MG63 (cell line): Measurements from ENCODE around the gene GRK5. TPM values are rescaled to one million over a fixed set of nuclear protein-coding genes. Genes with fewer than 3 reads are reported as not detected.
A peak's percentile ranks its signal among the peaks of the same experiment; 100 is the strongest.

Experiments
- DNase-seq: peaks from one replicate; pipeline ENCODE4 v3.0.0-alpha.2; 2020
- H3K27me3 ChIP-seq: fragments of 250-450 bp; sonication (Bioruptor Pico); 2 replicates; pipeline ENCODE4 v1.5.1; 2020; ENCODE audit warnings: mild to moderate bottlenecking, moderate library complexity
- H3K36me3 ChIP-seq: fragments of 250-450 bp; sonication (Bioruptor Pico); 2 replicates; pipeline ENCODE4 v1.5.1; 2020; ENCODE audit warnings: mild to moderate bottlenecking, moderate library complexity
- H3K4me3 ChIP-seq: fragments of 250-450 bp; sonication (Bioruptor Pico); 2 replicates; pipeline ENCODE4 v1.5.1; 2020; ENCODE audit warnings: mild to moderate bottlenecking, moderate library complexity
- H3K9me3 ChIP-seq: fragments of 250-450 bp; sonication (Bioruptor Pico); 2 replicates; pipeline ENCODE4 v1.5.1; 2020; ENCODE audit warnings: mild to moderate bottlenecking, moderate library complexity
- total RNA-seq: library from RNA; depleted of rRNA; stranded (reverse); fragments of >200 nt; shearing (Covaris generic); gene quantifications from 2 replicates; pipeline ENCODE4 v1.2.3, GENCODE V29; 2014; ENCODE audit warnings: low replicate concordance

The GRK5 gene
- total RNA-seq, 1 experiment from 2014 or later, result 22.8 TPM

GRCh38 chr10:119449760-119450461 lies 242.5 kb downstream of the GRK5 start:
- DNase-seq, result peak; percentile 93
- Histone ChIP-seq H3K4me3 (no peak overlapping the region), H3K36me3 (no peaks in the 10 kb centered on the region; the same call in 1 of the 2 replicates), H3K9me3 (no peaks in the 10 kb centered on the region), H3K27me3 (no peaks in the 10 kb centered on the region)

DNA sequence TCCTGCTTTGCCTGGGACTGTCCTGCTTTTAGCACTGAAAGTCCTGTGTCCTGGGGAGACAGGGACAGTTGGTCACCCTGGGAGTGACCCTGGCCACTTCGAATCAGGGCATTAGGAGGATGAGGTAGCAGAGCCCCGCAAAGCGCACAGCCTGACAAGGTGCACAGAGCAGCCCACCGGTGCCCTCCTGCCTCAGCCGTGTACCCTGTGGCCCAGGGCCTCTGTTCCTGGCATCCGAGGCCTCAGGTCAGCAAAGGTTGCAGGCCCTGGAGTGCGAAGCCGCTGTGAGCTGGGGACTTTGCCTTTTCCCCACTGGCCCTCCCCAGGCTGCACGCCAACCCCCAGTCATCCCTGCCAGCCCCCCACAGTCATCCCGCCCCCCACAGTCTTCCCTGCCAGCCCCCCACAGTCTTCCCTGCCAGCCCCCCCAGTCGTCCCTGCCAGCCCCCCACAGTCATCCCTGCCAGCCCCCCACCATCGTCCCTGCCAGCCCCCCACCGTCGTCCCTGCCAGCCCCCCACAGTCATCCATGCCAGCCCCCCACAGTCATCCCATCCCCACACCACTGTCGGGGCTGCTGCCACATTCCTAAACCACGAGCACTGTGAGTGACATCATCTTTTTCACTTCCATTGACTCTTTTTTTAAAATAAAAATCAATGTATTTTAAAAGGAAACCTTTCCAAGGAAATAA lies 243.4 kb downstream of the GRK5 start:
- Histone ChIP-seq H3K36me3 (no peaks in the 10 kb centered on the region; the same call in 1 of the 2 replicates), H3K4me3 (no peak overlapping the region), H3K9me3 (no peaks in the 10 kb centered on the region), H3K27me3 (no peaks in the 10 kb centered on the region)
- DNase-seq, result peak; percentile 26

DNA sequence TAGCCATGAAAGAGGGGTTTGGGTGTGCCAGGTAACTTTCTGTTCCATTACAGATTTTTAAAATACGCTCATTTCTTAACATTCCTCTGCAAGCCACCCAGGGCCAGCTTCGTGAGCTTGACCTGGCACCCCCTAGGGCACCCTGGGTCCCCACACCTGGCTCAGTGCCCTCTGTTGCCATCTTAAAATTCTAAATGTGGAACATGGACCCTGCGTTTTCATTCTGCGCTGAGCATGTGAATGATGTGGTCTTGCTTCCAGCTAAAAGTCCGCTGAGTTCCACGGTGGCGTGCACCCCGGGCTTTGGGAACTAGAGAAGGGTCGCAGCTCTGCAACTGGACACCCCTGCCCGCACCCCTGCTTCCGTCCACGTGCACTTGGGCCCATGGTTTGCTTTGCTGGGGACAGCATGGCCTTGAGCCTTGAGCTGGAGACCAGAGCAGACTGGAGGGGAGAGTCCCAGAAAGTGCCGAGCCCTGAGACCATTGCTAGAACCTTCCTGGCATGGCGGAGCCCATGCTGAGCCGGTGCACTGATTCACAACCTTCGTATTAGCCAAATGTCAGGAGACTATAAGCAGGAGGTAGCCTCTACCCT lies 244.0 kb downstream of the GRK5 start:
- no peak overlapping the region for H3K4me3 ChIP-seq
- no peak for DNase-seq
- no peaks in the 10 kb centered on the region for H3K9me3 ChIP-seq
- no peaks in the 10 kb centered on the region; the same call in 1 of the 2 replicates for H3K36me3 ChIP-seq
- no peaks in the 10 kb centered on the region for H3K27me3 ChIP-seq

DNA sequence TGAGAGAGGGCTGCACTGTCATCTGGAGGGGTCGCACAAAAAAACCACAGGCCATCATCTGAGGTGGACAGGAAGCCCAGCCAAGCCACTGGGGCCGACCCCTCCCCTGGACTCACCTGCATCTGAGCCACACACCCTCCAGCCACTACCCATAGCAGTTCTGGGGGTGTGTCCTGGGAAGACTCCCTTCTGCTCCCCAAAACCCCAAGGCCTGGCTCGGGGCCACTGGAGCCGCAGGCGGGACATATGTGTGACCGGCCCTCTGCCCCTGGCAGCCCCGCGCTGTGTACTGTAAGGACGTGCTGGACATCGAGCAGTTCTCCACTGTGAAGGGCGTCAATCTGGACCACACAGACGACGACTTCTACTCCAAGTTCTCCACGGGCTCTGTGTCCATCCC lies 245.0 kb downstream of the GRK5 start:
- H3K9me3 ChIP-seq, result no peaks in the 10 kb centered on the region
- H3K36me3 ChIP-seq, result no peaks in the 10 kb centered on the region; the same call in 1 of the 2 replicates
- H3K27me3 ChIP-seq, result no peaks in the 10 kb centered on the region
- no peak for DNase-seq
- H3K4me3 ChIP-seq, result no peak overlapping the region

GRCh38 chr10:119453313-119453712 lies 245.9 kb downstream of the GRK5 start:
- no peak overlapping the region for H3K4me3 ChIP-seq
- H3K36me3 ChIP-seq, result no peaks in the 10 kb centered on the region; the same call in 1 of the 2 replicates
- H3K27me3 ChIP-seq, result no peaks in the 10 kb centered on the region
- no peak for DNase-seq
- H3K9me3 ChIP-seq, result no peaks in the 10 kb centered on the region

- H3K9me3 ChIP-seq, result no peaks in the 10 kb centered on the region
- H3K36me3 ChIP-seq, result no peaks in the 10 kb centered on the region; the same call in 1 of the 2 replicates
- no peak overlapping the region for H3K4me3 ChIP-seq
- DNase-seq, result no peak
- no peaks in the 10 kb centered on the region for H3K27me3 ChIP-seq
Observed at GRCh38 chr10:119454316-119454715, 246.9 kb downstream of the GRK5 start.

DNA sequence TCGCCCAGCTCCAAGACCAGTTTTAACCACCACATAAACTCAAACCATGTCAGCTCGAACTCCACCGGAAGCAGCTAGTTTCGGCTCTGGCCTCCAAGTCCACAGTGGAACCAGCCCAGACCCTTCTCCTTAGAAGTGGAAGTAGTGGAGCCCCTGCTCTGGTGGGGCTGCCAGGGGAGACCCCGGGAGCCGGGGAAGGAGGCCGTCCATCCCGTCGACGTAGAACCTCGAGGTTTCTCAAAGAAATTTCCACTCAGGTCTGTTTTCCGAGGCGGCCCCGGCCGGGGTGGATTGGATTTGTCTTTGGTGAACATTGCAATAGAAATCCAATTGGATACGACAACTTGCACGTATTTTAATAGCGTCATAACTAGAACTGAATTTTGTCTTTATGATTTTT lies 247.6 kb downstream of the GRK5 start:
- Histone ChIP-seq H3K9me3 (no peaks in the 10 kb centered on the region), H3K4me3 (no peak overlapping the region), H3K27me3 (no peaks in the 10 kb centered on the region), H3K36me3 (no peaks in the 10 kb centered on the region; the same call in 1 of the 2 replicates)
- no peak for DNase-seq

DNA sequence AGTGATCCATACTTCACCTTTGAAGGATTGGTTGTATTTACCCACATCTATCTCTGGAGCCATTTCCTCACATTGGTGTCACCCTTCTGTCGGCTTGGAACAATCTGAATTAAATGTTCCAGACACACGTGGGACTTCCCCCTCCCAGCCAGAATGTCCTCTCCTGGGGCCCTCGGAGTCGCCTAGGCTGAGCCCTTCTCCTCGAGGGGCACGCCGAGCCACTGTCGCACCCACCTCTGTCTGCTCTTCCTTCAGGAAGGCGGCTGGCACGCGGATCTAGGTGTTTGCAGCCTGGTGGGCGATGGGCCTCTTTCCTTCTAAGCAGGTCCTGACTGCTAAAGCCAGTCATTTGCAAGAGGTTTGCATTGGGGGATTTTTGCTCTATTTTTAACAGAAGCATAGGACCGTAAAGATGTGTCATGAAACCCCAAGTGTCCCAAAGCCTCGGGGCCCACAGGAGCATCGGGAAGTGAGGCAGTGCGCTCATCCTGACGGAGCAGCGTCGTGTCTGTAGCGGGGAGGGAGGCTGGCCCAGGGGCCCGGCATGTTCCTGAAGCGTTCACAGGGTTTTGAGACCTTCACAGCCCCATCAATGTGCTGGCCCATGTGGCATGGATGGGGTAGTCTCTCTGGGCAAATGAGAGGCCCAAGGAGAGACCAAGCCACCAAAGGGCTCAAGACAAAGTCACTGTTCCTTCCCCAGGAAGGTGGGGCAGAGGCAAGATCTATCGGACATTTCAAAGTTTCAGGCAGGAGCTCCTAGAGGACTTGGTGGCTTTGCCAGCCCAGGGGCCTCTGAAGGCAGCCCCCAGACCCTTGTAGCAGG lies 248.5 kb downstream of the GRK5 start:
- no peaks in the 10 kb centered on the region for H3K9me3 ChIP-seq
- DNase-seq, result no peak
- no peaks in the 10 kb centered on the region for H3K27me3 ChIP-seq
- H3K4me3 ChIP-seq, result no peak overlapping the region
- H3K36me3 ChIP-seq, result no peaks in the 10 kb centered on the region; the same call in 1 of the 2 replicates

- H3K9me3 ChIP-seq, result no peaks in the 10 kb centered on the region
- no peak overlapping the region for H3K4me3 ChIP-seq
Observed at GRCh38 chr10:119456435-119456810, 249.1 kb downstream of the GRK5 start.

DNA sequence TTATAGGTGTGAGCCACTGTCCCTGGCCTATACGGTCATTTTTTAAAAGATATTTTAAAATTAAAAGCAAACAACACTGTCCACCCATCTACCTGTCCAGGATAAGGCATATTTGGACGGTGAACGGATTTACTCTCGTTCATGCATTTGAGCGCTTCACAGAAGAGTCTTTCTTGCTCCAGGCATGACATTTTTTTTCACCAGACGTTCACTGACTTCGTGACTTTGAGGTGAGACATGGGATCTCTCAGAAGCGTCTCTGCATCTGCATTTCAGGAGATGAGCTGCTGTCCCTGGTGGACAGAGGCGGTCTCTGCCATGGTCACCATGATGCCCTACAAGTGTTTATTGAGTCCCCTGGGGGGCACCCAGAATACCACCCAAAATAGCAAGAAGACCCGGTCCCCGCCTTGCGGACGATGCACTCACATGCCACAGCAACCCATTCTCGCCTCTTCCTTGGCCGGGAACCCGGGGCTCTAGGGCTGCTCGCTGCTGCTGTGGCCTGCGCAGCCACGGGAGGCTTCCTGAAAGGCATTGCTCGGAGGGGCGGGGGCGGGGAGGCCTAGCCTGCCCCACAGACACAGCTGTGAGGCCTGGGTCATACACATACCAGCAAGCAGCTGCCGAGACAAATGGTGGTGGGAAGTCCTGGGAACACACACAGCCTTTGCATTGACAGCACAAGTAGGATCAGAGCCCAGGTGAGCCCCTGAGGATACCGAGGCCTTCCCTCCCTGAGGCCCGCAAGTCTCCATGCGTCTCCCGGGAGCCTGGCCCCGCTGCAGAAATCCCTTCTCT lies 250.8 kb downstream of the GRK5 start:
- DNase-seq, result no peak
- Histone ChIP-seq H3K36me3 (no peaks in the 10 kb centered on the region), H3K4me3 (no peak overlapping the region), H3K9me3 (no peaks in the 10 kb centered on the region), H3K27me3 (no peaks in the 10 kb centered on the region; the same call in 1 of the 2 replicates)

More at GRCh38 chr10:119456435-119456810, 249.1 kb downstream of the GRK5 start:
- no peaks in the 10 kb centered on the region for H3K27me3 ChIP-seq
- no peaks in the 10 kb centered on the region; the same call in 1 of the 2 replicates for H3K36me3 ChIP-seq
- no peak for DNase-seq

- peaks cover under 1% of the 10 kb centered on the region for H3K27me3 ChIP-seq
- H3K36me3 ChIP-seq, result no peaks in the 10 kb centered on the region
- no peak for DNase-seq
- H3K9me3 ChIP-seq, result no peaks in the 10 kb centered on the region
- H3K4me3 ChIP-seq, result no peak overlapping the region
Observed at GRCh38 chr10:119459681-119460340, 252.4 kb downstream of the GRK5 start.

DNA sequence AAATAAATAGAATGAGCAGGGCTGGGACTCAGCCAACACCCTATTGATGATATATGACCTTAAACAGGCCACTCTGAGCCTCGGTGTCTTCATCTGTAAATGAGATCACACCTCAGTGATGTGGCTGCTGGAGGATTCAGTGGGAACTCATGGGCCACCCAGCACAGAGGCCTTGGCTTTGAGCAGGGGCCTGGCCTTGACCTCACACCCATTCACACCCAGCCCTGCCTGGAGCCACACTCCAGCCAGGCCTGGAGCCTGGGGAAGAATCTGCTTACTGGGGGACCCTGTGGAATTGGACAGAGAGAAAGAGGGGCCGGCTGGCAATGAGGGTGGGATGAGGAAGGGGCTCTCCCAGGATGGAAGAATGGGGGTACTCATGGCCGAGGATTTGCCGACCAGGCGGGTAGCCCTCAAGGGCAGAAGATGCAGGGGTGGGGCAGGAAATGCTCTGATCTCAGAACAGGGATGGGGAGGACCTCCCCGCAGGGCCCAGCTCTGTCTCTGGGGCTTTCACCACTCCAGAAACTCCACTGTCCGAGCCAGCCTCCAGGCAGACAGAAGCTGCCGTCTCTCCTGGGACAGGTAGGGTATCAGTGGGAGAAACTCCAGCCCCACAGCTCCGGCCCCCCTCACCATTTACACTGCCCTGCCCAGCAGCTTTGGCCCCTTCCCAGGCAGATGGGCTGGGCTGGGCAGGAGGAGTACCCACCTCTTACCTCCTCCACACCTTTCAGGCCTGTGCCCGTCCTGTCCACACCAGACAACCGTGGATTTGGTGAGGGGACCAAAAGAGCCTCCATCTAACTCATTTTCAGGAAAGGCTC lies 253.2 kb downstream of the GRK5 start:
- Histone ChIP-seq H3K4me3 (no peak overlapping the region), H3K36me3 (no peaks in the 10 kb centered on the region), H3K9me3 (no peaks in the 10 kb centered on the region), H3K27me3 (peaks cover 7% of the 10 kb centered on the region)
- DNase-seq, result no peak

- H3K4me3 ChIP-seq, result no peak overlapping the region
- H3K36me3 ChIP-seq, result no peaks in the 10 kb centered on the region
- DNase-seq, result no peak
- H3K9me3 ChIP-seq, result no peaks in the 10 kb centered on the region
- peaks cover 7% of the 10 kb centered on the region for H3K27me3 ChIP-seq
Observed at GRCh38 chr10:119461380-119461779, 254.0 kb downstream of the GRK5 start.

DNA sequence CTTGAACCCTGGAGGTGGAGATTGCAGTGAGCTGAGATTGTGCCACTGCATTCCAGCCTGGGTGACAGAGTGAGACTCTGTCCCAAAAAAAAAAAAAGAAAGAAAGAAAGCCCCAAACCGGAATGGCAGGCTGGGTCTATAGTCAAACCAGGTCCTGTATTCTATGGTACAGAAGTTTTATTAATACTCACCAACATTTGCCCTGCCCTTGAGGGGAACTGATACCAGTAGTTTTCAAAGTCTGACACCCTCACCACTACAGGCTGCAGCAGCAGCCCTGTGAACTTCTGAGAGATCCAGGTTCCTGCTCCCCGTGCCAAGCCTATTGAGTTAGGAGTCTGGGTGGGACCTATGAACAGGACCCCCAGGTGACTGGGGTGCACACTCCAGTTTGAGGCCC lies 254.6 kb downstream of the GRK5 start:
- peaks cover 7% of the 10 kb centered on the region for H3K27me3 ChIP-seq
- H3K4me3 ChIP-seq, result no peak overlapping the region
- H3K9me3 ChIP-seq, result no peaks in the 10 kb centered on the region
- no peak for DNase-seq
- H3K36me3 ChIP-seq, result no peaks in the 10 kb centered on the region

DNA sequence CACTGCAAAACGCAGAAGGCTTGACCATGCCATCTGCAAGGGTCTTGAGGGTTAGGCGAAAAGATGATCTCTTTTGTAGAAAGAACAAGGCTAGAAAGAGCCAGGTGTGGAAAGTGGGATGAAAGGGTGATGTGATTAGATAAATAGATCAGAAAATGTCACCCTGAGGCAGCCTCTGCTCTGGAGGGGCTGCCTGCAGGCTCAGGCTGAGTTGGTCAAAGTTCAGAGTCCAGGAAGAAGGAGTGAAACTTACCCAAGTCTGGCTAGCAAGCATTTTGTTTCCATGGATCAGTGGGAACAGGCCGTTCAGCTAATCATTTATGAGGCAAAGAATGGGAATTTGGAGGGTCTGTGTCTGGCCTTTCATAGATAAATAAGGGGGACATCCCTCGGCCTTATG lies 255.4 kb downstream of the GRK5 start:
- H3K4me3 ChIP-seq, result no peak overlapping the region
- H3K9me3 ChIP-seq, result no peaks in the 10 kb centered on the region
- peaks cover 7% of the 10 kb centered on the region for H3K27me3 ChIP-seq
- no peak for DNase-seq
- H3K36me3 ChIP-seq, result no peaks in the 10 kb centered on the region
